ENCODE results near the gene MYO10. TPM values are rescaled to one million over a fixed set of nuclear protein-coding genes. Genes with fewer than 3 reads are reported as not detected.

MYO10 gene
- total RNA-seq, 4 donors from 2014 or later: 3.2 to 30.7 (median 22.9) TPM

DNA sequence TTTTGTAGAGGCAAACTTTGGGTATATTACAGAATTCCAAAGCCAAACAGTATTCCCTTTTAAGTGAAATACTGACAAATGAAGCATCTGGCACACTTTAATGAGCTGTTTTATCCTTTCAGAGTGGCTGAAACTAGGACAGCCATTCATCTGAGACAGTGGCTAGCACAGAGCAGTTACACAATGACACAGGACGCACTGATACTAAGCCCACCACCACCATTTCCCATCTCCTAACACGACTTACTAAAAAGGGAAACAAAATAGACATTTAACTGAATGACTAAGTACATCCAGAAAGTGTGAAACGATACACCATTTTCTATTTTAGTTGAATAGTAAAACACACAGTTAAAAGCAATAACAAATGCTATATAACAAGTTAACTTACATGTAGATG lies 198.9 kb downstream of the MYO10 start:
- Histone ChIP-seq H3K27ac (no peak overlapping the region), H3K36me3 (no peaks in the 10 kb centered on the region), H3K4me1 (no peaks in the 10 kb centered on the region), H3K9me3 (no peaks in the 10 kb centered on the region), H3K27me3 (no peaks in the 10 kb centered on the region), H3K4me3 (no peak overlapping the region)
- no peak for DNase-seq
- TF ChIP-seq POLR2A (IDR thresholded peaks at IDR 0.05): no peak
- TF ChIP-seq, protein P1, sequence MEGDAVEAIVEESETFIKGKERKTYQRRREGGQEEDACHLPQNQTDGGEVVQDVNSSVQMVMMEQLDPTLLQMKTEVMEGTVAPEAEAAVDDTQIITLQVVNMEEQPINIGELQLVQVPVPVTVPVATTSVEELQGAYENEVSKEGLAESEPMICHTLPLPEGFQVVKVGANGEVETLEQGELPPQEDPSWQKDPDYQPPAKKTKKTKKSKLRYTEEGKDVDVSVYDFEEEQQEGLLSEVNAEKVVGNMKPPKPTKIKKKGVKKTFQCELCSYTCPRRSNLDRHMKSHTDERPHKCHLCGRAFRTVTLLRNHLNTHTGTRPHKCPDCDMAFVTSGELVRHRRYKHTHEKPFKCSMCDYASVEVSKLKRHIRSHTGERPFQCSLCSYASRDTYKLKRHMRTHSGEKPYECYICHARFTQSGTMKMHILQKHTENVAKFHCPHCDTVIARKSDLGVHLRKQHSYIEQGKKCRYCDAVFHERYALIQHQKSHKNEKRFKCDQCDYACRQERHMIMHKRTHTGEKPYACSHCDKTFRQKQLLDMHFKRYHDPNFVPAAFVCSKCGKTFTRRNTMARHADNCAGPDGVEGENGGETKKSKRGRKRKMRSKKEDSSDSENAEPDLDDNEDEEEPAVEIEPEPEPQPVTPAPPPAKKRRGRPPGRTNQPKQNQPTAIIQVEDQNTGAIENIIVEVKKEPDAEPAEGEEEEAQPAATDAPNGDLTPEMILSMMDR (IDR thresholded peaks at IDR 0.05): no peak
- intact Hi-C loops (cut with DNase I; ENCODE audit: low total_unique reads): no loop called here

DNA sequence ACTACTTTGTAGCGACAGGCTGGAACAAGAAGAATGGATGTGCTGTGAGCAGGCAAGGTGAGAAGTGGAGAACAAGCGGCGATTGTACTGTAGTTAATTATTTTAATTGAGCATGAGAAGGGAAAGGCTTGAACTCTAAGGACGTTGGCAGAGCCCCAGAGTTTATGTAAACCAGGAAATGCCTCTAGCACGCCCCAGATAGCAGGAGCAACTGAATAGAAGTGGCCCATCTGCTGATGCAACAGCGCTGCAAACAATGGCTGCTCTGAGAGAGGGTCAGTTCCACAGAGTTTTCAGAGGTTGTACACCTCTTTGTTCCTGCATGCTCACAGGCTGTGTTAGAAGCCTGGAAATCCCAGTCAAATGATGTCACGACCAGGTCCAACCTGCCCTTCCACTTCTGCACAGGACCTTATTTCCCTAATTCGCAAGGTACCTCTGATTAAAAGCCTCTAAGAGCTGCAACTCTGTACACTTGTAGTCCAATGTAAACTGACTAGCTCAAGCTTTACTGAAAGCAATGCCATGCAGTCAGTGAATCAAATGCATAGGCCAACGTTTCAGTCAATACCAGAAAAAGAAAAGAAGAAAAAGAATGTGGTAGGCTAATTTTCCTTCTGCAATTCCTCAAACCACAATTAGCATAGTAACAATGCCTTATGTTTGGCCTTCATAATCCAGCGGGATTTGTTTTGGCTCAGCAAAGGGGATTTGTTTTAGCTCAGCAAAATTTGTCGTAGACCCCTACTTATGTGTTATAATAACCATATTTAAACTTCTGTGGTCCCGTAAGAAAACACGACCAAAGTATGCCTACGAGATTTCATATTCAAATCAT lies 199.7 kb downstream of the MYO10 start:
- intact Hi-C loops (cut with DNase I; ENCODE audit: low total_unique reads): no loop called here
- no peak for DNase-seq
- Histone ChIP-seq H3K36me3 (no peaks in the 10 kb centered on the region), H3K9me3 (no peaks in the 10 kb centered on the region), H3K4me3 (no peak overlapping the region), H3K27ac (no peak overlapping the region), H3K27me3 (no peaks in the 10 kb centered on the region), H3K4me1 (no peaks in the 10 kb centered on the region)
- no peak for TF ChIP-seq POLR2A (IDR thresholded peaks at IDR 0.05)
- TF ChIP-seq, protein P1 (IDR thresholded peaks at IDR 0.05): no peak

DNA sequence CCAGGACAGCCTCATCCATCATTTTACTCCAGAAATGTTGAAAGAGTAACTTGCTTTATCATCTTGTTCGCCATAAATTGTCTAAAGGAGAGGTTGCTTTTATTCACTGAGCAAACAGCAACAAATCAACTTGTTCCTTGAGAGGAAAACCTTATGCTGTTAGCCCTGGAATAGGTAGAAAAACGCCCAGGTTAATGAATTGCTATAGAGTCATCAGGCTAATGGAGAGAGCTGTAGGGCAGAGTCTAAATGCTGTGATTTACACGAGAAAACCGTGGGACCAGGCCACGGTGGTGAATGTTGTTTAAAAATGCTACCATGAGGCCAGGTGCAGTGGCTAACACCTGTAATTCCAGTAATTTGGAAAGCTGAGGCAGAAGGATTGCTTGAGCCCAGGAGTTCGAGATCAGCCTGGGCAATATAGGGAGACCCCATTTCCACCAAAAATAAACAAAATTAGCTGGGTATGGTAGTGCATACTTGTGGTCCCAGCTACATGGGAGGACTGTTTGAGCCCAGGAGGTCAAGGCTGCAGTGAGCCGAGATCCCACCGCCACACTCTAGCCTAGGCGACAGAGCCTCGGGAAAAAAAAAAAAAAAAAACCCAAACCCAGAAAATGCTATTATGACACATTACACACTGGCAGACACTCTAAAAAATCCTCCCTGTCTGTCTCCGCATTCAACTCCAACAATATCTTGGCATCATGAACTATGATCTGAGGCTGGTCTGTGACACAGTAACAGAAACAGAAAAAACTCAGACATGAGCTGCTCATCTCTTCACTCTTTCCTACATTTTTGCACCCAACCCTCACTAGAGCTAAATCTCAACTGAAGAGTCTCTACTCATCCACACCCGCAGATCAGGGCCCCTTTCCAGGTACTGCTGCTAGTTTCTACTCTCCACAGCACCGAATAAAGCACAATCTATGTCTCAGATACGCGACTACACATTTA lies 200.7 kb downstream of the MYO10 start:
- H3K4me3 ChIP-seq: no peak overlapping the region
- intact Hi-C loops (cut with DNase I; ENCODE audit: low total_unique reads): no loop called here
- H3K36me3 ChIP-seq: no peaks in the 10 kb centered on the region
- no peaks in the 10 kb centered on the region for H3K4me1 ChIP-seq
- H3K27ac ChIP-seq: no peak overlapping the region
- no peaks in the 10 kb centered on the region for H3K9me3 ChIP-seq
- no peak for DNase-seq
- TF ChIP-seq, protein P1 (IDR thresholded peaks at IDR 0.05): no peak
- H3K27me3 ChIP-seq: no peaks in the 10 kb centered on the region

DNA sequence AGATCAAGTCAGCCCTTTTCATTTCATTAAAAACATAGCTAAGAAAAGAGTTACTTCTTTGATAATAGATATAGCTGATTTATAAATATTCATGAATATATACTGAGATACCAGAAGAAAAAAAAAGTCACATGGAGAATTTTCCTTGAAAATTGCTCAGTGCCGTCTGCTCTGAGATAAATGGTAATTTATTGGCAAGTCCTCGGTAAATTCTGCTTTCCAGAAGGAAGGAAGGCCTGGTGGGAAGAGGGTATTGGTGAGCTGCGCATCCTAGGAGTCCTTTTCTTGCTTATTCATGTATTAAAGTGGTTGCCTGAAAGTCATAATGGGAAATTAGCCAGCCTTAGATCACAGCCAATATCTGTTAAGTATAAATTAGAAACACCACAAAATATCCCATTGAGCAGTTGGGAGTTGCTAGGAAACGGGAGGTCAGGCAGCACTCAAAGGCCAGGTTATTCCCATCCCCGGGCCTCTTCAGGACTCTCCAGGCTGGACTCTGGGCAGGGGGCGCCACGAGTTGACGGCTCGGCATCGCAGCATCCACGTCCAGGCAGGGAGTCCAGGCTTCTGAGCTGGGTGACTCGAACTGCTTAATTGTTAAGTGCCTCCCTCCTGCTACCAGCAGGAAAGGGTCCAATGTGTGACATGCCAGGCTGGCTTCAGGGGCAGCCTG lies 202.6 kb downstream of the MYO10 start:
- no peak overlapping the region for H3K27ac ChIP-seq
- no peaks in the 10 kb centered on the region for H3K27me3 ChIP-seq
- no peaks in the 10 kb centered on the region for H3K9me3 ChIP-seq
- no peaks in the 10 kb centered on the region for H3K4me1 ChIP-seq
- no peak for DNase-seq
- TF ChIP-seq POLR2A (IDR thresholded peaks at IDR 0.05): no peak
- TF ChIP-seq, protein P1 (IDR thresholded peaks at IDR 0.05): no peak
- H3K36me3 ChIP-seq: no peaks in the 10 kb centered on the region
- intact Hi-C loops (cut with DNase I; ENCODE audit: low total_unique reads): no loop called here
- no peak overlapping the region for H3K4me3 ChIP-seq
